SJSA1 (cell line): Measurements from ENCODE around the gene CDH26. TPM values are rescaled to one million over a fixed set of nuclear protein-coding genes. Genes with fewer than 3 reads are reported as not detected.
"Not testable (repeated sequence)": the region's sequence is repeated elsewhere in the genome, so short reads cannot be mapped to it uniquely, and the experiment has no call there.

Experiments
- DNase-seq, 2 experiments: peaks; one replicate each; pipeline ENCODE4 v3.0.0-alpha.2; 2015 to 2020; ENCODE audit warnings: low spot score in 2 of 2, low read depth in 1 of 2
- H3K27ac ChIP-seq: fragments of 250-450 bp; sonication (Bioruptor Pico); 2 replicates; pipeline ENCODE4 v1.5.1; 2020; ENCODE audit warnings: mild to moderate bottlenecking, moderate library complexity
- H3K27me3 ChIP-seq: fragments of 250-450 bp; sonication (Bioruptor Pico); replicated peaks from 2 replicates; pipeline ENCODE4 v1.5.1; 2020; ENCODE audit warnings: mild to moderate bottlenecking, moderate library complexity
- H3K36me3 ChIP-seq: fragments of 250-450 bp; sonication (Bioruptor Pico); 2 replicates; pipeline ENCODE4 v1.5.1; 2020; ENCODE audit warnings: mild to moderate bottlenecking
- H3K4me1 ChIP-seq: fragments of 250-450 bp; sonication (Bioruptor Pico); replicated peaks from 2 replicates; pipeline ENCODE4 v1.6.1; 2021; ENCODE audit warnings: mild to moderate bottlenecking
- H3K4me3 ChIP-seq: fragments of 250-450 bp; sonication (Bioruptor Pico); 2 replicates; pipeline ENCODE4 v1.5.1; 2020; ENCODE audit warnings: mild to moderate bottlenecking
- H3K9me3 ChIP-seq: fragments of 250-450 bp; sonication (Bioruptor Pico); replicated peaks from 2 replicates; pipeline ENCODE4 v1.5.1; 2020; ENCODE audit warnings: mild to moderate bottlenecking
- total RNA-seq: library from RNA; depleted of rRNA; stranded (reverse); fragments of >200 nt; shearing (Covaris generic); gene quantifications from 2 replicates; pipeline ENCODE4 v1.2.3, GENCODE V29; 2014

The CDH26 gene
- total RNA-seq, 1 experiment from 2014 or later: not detected

GRCh38 chr20:60038400-60039008 is 80.3 kb downstream of the CDH26 start:
- Histone ChIP-seq H3K4me1 (peaks cover 61% of the 10 kb centered on the region), H3K4me3 (no peak overlapping the region), H3K27ac (no peak overlapping the region), H3K9me3 (peaks cover 4% of the 10 kb centered on the region; the same call in 1 of the 2 replicates), H3K36me3 (no peaks in the 10 kb centered on the region), H3K27me3 (no peaks in the 10 kb centered on the region)
- DNase-seq: no peak

DNA sequence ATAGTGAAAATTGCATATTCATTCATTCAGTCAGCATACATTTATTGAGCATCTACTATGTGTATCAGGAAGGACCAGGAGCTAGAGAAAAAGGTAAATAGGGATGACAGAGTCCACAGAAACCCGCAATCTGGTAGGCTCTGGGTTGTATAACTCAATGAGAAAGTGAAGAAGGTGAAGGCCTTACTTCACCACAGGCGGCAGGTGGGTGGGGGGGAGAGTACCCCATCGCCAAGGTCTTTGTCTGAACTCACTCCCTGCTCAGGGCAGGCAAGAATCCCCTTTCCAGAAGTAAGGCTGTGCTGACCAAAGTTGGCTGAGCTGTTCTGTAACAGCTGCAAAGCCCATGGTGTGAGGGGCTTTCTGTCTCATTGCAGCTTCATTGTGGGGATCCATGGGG is 81.3 kb downstream of the CDH26 start:
- H3K4me3 ChIP-seq: no peak overlapping the region

GRCh38 chr20:60040471-60041162 is 82.4 kb downstream of the CDH26 start:
- no peak for DNase-seq
- H3K9me3 ChIP-seq: peaks cover 4% of the 10 kb centered on the region; the same call in 1 of the 2 replicates

More for the DNA sequence above, 81.3 kb downstream of the CDH26 start:
- Histone ChIP-seq H3K36me3 (no peaks in the 10 kb centered on the region), H3K27me3 (no peaks in the 10 kb centered on the region), H3K9me3 (peaks cover 4% of the 10 kb centered on the region; the same call in 1 of the 2 replicates), H3K4me1 (peaks cover 62% of the 10 kb centered on the region), H3K27ac (no peak overlapping the region)
- no peak for DNase-seq

DNA sequence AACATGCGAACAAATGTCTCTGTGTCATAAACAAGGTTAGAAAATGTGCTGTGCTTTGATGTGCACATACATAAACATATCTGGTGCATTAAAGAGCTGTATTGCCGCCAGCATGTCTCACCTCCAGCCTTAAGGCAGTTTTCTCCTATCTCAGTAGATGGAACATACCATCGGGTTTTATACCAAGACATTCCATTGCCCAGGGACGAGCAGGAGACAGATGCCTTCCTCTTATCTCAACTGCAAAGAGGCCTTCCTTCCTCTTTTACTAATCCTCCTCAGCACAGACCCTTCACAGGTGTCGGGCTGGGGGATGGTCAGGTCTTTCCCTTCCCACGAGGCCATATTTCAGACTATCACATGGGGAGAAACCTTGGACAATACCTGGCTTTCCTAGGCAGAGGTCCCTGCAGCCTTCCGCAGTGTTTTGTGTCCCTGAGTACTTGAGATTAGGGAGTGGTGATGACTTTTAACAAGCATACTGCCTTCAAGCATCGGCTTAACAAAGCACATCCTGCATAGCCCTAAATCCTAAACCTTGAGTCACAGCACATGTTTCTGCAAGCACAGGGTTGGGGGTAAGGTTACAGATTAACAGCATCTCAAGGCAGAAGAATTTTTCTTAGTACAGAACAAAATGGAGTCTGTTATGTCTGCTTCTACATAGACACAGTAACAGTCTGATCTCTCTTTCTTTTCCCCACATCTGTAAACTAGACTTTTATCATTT is 83.4 kb downstream of the CDH26 start:
- peaks cover 63% of the 10 kb centered on the region for H3K4me1 ChIP-seq
- H3K36me3 ChIP-seq, H3K9me3 ChIP-seq, H3K27me3 ChIP-seq, H3K4me3 ChIP-seq: not testable (repeated sequence)
- DNase-seq: peak; percentile 76 to 79
- peak overlapping the region; percentile 91 for H3K27ac ChIP-seq

More at GRCh38 chr20:60040471-60041162, 82.4 kb downstream of the CDH26 start:
- Histone ChIP-seq H3K27me3 (no peaks in the 10 kb centered on the region), H3K4me3 (no peak overlapping the region), H3K36me3 (no peaks in the 10 kb centered on the region), H3K4me1 (peaks cover 62% of the 10 kb centered on the region), H3K27ac (peak overlapping the region; percentile 91)

DNA sequence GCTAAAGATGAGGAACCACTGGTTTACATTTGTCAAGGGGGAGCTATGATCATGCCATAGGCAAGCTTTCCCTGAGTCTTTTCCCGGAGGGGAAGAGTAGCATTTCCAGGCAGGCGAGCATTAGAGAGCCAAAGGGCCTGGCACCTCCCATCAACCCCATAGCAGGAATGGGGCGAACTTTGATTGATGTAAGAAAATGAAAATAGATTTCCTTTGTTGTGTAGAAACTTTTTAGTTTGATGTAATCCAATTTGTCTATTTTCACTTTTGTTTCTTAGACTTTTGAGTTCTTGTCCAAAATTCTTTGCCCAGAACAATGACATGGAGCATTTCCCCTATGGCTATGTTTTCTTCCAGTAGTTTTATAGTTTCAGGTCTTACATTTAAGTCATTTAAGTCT is 85.2 kb downstream of the CDH26 start:
- H3K36me3 ChIP-seq: no peaks in the 10 kb centered on the region
- H3K4me3 ChIP-seq: no peak overlapping the region
- H3K27ac ChIP-seq: no peak overlapping the region
- no peaks in the 10 kb centered on the region for H3K9me3 ChIP-seq
- DNase-seq: no peak
- H3K27me3 ChIP-seq: no peaks in the 10 kb centered on the region
- peaks cover 72% of the 10 kb centered on the region for H3K4me1 ChIP-seq

DNA sequence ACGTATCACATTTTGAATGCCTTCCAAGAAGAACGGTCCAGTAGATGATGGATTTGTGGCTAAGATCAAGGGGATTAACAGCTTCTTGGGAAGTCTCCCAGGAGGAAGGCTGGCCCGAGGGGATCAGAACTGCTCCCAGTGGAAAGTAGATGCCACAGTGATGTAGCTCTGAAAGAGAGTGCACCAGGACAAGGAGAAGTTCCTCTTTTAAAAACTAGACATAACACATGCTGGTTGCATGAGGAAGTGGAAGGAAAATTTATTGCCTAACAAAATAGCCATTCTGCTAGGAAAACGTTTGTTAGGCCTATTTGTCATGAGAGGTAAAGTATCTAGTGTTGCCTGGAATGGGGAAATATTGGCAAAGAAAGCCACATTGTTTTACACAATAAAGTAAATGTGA is 87.8 kb downstream of the CDH26 start:
- Histone ChIP-seq H3K4me1 (peaks cover 83% of the 10 kb centered on the region), H3K27ac (peak overlapping the region; percentile 41), H3K4me3 (no peak overlapping the region), H3K36me3 (no peaks in the 10 kb centered on the region), H3K9me3 (no peaks in the 10 kb centered on the region), H3K27me3 (no peaks in the 10 kb centered on the region)
- DNase-seq: peak; percentile 65 to 77

GRCh38 chr20:60046436-60046835 is 88.2 kb downstream of the CDH26 start:
- no peak for DNase-seq
- Histone ChIP-seq H3K27me3 (no peaks in the 10 kb centered on the region), H3K9me3 (no peaks in the 10 kb centered on the region), H3K4me3 (no peak overlapping the region), H3K27ac (peak overlapping the region; percentile 41), H3K4me1 (peaks cover 79% of the 10 kb centered on the region), H3K36me3 (no peaks in the 10 kb centered on the region)

- no peaks in the 10 kb centered on the region for H3K36me3 ChIP-seq
Measured at GRCh38 chr20:60046860-60047259, 88.6 kb downstream of the CDH26 start.

GRCh38 chr20:60048634-60049521 is 90.7 kb downstream of the CDH26 start:
- Histone ChIP-seq H3K27me3 (no peaks in the 10 kb centered on the region), H3K4me3 (no peak overlapping the region), H3K27ac (no peak overlapping the region), H3K36me3 (no peaks in the 10 kb centered on the region), H3K9me3 (no peaks in the 10 kb centered on the region), H3K4me1 (peaks cover 74% of the 10 kb centered on the region)
- no peak for DNase-seq

More at GRCh38 chr20:60046860-60047259, 88.6 kb downstream of the CDH26 start:
- Histone ChIP-seq H3K9me3 (no peaks in the 10 kb centered on the region), H3K27ac (peak overlapping the region; percentile 41; the same call in 1 of the 2 replicates), H3K27me3 (no peaks in the 10 kb centered on the region), H3K4me1 (peaks cover 75% of the 10 kb centered on the region), H3K4me3 (no peak overlapping the region)
- DNase-seq: no peak

GRCh38 chr20:60049601-60050000 is 91.4 kb downstream of the CDH26 start:
- no peak overlapping the region for H3K27ac ChIP-seq
- no peak overlapping the region for H3K4me3 ChIP-seq
- H3K9me3 ChIP-seq: no peaks in the 10 kb centered on the region
- DNase-seq: no peak
- H3K27me3 ChIP-seq: no peaks in the 10 kb centered on the region
- peaks cover 69% of the 10 kb centered on the region for H3K4me1 ChIP-seq
- H3K36me3 ChIP-seq: no peaks in the 10 kb centered on the region

GRCh38 chr20:60050193-60050947 is 92.1 kb downstream of the CDH26 start:
- Histone ChIP-seq H3K4me3 (no peak overlapping the region), H3K27ac (no peak overlapping the region)
- no peak for DNase-seq

DNA sequence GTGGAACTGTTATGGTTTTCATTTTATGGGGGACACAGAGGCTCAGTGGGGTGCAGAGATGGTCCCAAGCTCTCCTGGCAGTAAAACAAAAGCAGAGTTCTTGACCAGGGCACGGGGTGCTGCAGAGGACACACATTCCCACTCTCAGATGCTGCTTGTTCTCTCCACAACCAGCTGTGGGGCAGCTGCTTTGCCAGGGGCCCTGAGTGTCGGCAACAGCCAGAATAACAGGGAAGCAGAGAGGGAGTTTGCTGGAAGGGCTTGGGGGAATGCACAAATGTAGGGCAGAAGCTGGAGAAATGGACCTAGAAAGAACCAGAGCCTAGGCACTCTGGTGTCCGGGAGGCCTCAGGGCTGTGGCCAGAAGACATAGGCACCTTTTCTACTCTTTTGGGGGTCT is 93.7 kb downstream of the CDH26 start:
- DNase-seq: no peak
- H3K27me3 ChIP-seq: no peaks in the 10 kb centered on the region
- H3K9me3 ChIP-seq: no peaks in the 10 kb centered on the region
- no peak overlapping the region for H3K4me3 ChIP-seq
- H3K4me1 ChIP-seq: peaks cover 50% of the 10 kb centered on the region
- no peaks in the 10 kb centered on the region for H3K36me3 ChIP-seq
- H3K27ac ChIP-seq: no peak overlapping the region

More at GRCh38 chr20:60050193-60050947, 92.1 kb downstream of the CDH26 start:
- Histone ChIP-seq H3K36me3 (no peaks in the 10 kb centered on the region), H3K4me1 (peaks cover 62% of the 10 kb centered on the region), H3K27me3 (no peaks in the 10 kb centered on the region), H3K9me3 (no peaks in the 10 kb centered on the region)

DNA sequence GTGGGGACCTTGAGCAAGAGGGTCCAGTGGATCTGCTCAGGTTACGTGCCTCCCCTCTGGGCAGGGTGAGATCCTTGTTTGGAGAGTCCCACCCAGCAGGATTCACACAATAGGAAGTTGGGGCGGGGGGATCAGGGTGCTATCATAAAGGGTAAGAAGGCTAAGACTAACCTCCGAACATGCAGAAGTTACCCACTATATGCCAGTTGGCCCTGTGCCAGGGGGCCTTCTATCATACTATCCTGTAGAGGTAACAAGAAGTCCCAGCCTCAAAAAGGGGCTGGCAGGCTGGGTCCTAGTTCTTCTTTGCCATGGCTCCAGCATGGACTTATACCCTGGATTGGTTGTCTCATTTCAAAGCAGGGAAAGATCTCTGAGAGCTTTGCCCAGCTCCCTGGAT is 94.1 kb downstream of the CDH26 start:
- Histone ChIP-seq H3K9me3 (no peaks in the 10 kb centered on the region), H3K36me3 (no peaks in the 10 kb centered on the region), H3K4me1 (peaks cover 45% of the 10 kb centered on the region), H3K27me3 (no peaks in the 10 kb centered on the region), H3K27ac (no peak overlapping the region), H3K4me3 (no peak overlapping the region)
- no peak for DNase-seq
